ENCODE results near the gene MAGOH. TPM values are rescaled to one million over a fixed set of nuclear protein-coding genes. Genes with fewer than 3 reads are reported as not detected.
"Not testable (repeated sequence)": the region's sequence is repeated elsewhere in the genome, so short reads cannot be mapped to it uniquely, and the experiment has no call there.

MAGOH gene
- total RNA-seq (ENCODE audit: low replicate concordance): 3.8 and 24.2 TPM in 2 replicates

GRCh38 chr1:53238197-53239155 lies at the start of gene MAGOH:
Gene MAGOH, minus strand, starts transcription at chr1:53238518. Its CDS starts 70 bp downstream, at chr1:53238448.
- TF ChIP-seq CTCF (IDR thresholded peaks at IDR 0.05; ENCODE audit: insufficient read depth, low read length): no peak
- peak within 1 kb of the TSS; percentile 100 for H3K4me3 ChIP-seq (ENCODE audit: low read depth, low read length)
- DNase-seq (ENCODE audit: low read depth): peak; percentile 97

DNA sequence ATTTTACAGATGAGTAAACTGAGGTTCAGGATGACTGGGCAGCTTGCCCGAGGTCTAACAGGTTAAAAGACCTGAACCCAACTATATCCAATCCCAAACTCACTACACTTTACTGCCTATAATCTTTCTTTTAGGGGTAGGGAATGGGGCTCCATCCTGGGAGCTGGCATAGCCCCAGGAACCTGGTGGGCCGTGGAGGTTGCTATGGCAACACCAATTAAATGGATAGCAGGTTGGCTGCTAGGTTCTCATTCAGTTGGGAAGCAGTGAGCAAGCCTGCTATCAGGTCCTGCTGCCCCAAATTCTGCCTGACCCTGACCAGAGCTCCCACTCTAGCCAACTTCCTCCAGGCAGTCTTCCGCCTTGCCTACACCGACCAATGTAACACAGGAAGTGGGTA lies 48.6 kb upstream of the MAGOH start:
- TF ChIP-seq CTCF (IDR thresholded peaks at IDR 0.05; ENCODE audit: insufficient read depth, low read length): no peak
- no peak for DNase-seq (ENCODE audit: low read depth)
- no peak overlapping the region for H3K4me3 ChIP-seq (ENCODE audit: low read depth, low read length)

DNA sequence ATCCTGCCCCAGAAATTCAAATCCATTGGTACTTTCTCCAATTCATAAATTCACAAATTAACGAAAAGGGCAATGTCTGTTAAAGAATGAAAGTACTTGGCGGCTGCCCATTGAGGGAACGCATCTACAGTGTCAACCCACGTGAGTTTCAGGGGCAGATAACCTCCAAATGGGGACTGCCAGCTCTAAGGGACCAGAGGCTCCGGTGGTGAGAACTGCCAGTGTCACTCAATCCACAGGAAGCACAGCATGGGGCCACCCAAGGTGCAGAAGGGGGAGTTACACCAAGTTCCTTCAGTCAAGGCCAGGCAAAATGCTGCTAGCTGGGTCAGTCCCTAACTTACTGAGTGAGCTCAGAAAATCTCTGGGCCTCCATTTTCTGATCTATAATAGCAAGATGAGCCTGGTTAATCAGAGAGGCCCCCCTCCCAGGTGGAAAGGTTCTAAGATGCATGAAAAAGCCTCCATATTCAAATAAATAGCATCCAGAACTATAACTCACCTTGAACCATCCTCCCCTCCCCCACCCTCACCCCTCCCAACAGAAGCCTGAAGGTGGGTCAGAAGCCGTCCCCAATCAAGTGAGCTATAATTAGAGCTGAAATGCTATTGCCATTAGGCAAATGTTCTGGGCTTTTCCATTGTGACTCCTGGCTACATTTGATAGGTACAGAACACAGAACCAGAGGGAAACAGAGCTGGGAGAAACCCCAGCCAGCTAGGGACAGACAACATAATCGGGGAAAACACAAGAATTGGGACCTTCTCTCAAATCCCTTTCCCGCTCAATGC lies 47.8 kb upstream of the MAGOH start:
- no peak for DNase-seq (ENCODE audit: low read depth)
- TF ChIP-seq CTCF (IDR thresholded peaks at IDR 0.05; ENCODE audit: insufficient read depth, low read length): no peak

DNA sequence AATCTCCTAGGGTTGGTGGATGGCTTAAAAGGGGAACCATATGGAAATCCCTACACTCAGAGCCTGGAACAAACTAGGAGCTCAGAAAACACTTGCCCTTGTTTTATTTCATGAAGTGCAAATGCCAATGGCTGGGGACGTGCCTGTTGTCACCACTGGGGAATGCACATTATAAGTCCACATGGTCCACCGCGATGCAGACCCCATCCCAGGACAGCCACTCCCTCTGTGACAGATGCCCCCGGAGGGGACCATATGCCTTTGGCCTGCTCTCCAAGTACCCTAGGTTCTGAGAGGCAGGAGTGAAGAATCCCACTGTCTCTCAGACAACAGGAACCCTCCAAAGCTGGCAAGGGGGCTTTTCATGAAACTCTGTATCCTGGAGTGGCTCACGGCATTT lies 47.2 kb upstream of the MAGOH start:
- DNase-seq (ENCODE audit: low read depth): no peak
- no peak for TF ChIP-seq CTCF (IDR thresholded peaks at IDR 0.05; ENCODE audit: insufficient read depth, low read length)
- H3K4me3 ChIP-seq (ENCODE audit: low read depth, low read length): no peak overlapping the region

More for the DNA sequence above, 47.8 kb upstream of the MAGOH start:
- no peak overlapping the region for H3K4me3 ChIP-seq (ENCODE audit: low read depth, low read length)

DNA sequence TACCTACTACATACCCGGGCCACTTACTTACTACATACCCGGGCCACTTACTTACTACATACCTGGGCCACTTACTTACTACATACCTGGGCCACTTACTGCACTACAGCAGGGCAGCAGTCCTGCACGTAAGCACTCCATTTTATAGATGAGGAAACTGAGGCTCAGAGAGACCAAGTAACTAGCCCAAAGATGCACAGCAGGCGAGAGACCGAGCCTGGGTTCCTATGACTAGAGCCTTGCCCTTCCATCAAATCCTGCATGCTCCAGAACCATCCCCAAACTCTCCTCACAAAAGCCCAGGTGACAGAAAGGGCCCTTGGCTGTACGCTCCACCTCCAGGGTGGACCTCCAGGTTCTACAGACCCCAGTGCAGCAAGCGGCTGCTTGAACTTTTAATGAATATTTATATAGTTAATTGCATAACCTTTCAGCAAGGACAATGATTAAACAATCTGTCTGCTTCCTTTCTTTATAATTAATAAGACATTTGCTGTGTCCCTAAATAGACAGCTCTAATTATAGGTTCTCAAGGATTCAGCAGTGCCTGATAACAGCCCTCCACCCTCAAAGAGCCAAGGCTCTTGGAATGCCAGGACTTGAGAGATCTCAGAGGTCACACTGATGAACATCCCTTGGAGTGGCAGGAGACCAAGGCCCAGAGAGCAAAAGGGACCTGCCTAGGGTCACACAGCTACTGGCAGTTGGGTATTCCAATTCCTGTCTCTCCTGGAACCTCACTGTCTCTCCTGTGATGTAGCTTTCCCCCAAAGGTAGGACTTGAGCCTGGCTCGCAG lies 46.1 kb upstream of the MAGOH start:
- H3K4me3 ChIP-seq (ENCODE audit: low read depth, low read length): no peak overlapping the region
- no peak for TF ChIP-seq CTCF (IDR thresholded peaks at IDR 0.05; ENCODE audit: insufficient read depth, low read length)
- no peak for DNase-seq (ENCODE audit: low read depth)

- not testable (repeated sequence) for DNase-seq (ENCODE audit: low read depth); H3K4me3 ChIP-seq (ENCODE audit: low read depth, low read length)
Measured at GRCh38 chr1:53283156-53283555, 44.8 kb upstream of the MAGOH start.

All from fibroblast of the aortic adventitia (primary cell).